Smooth muscle cell (in vitro differentiated cells): ENCODE results near the gene HGS. TPM values are rescaled to one million over a fixed set of nuclear protein-coding genes. Genes with fewer than 3 reads are reported as not detected.

Experiments used
- DNase-seq: peaks from one replicate; lab custom pipeline; 2025; ENCODE audit not compliant: unreplicated experiment; lab: John Stamatoyannopoulos, UW
- H2AFZ ChIP-seq: fragments of 200-600 bp; sonication (generic); 2 replicates; pipeline ENCODE4 v1.6.0; 2016; ENCODE audit warnings: antibody characterized with exemption, low read depth, mild to moderate bottlenecking
- H3F3A ChIP-seq: fragments of 200-600 bp; sonication (generic); 2 replicates; pipeline ENCODE4 v1.6.0; 2017; ENCODE audit warnings: antibody characterized with exemption, low read depth
- H3K27ac ChIP-seq: fragments of 200-600 bp; sonication (generic); 2 replicates; pipeline ENCODE4 v1.5.1; 2016; ENCODE audit warnings: low read depth, mild to moderate bottlenecking
- H3K27me3 ChIP-seq: fragments of 200-600 bp; sonication (generic); 2 replicates; pipeline ENCODE4 v1.6.1; 2016; ENCODE audit warnings: low read depth, mild to moderate bottlenecking
- H3K36me3 ChIP-seq: fragments of 200-600 bp; sonication (generic); 2 replicates; pipeline ENCODE4 v1.5.1; 2016; ENCODE audit warnings: low read depth
- H3K4me1 ChIP-seq: fragments of 200-600 bp; sonication (generic); 2 replicates; pipeline ENCODE4 v1.5.1; 2016; ENCODE audit warnings: low read depth
- H3K4me2 ChIP-seq: fragments of 200-600 bp; sonication (generic); 2 replicates; pipeline ENCODE4 v1.6.0; 2016; ENCODE audit warnings: mild to moderate bottlenecking
- H3K4me3 ChIP-seq: fragments of 200-600 bp; sonication (generic); 2 replicates; pipeline ENCODE4 v1.5.1; 2016; ENCODE audit warnings: mild to moderate bottlenecking
- H3K79me2 ChIP-seq: fragments of 200-600 bp; sonication (generic); 2 replicates; pipeline ENCODE4 v1.6.0; 2016; ENCODE audit warnings: low read depth, mild to moderate bottlenecking
- H3K9ac ChIP-seq: fragments of 200-600 bp; sonication (generic); 2 replicates; pipeline ENCODE4 v1.6.0; 2016; ENCODE audit warnings: low read depth
- H3K9me3 ChIP-seq: fragments of 200-600 bp; sonication (generic); replicated peaks from 2 replicates; pipeline ENCODE4 v1.5.1; 2016; ENCODE audit warnings: low read depth
- H4K20me1 ChIP-seq: fragments of 200-600 bp; sonication (generic); 2 replicates; pipeline ENCODE4 v1.6.0; 2016; ENCODE audit warnings: low read depth
- CTCF ChIP-seq: fragments of 200-600 bp; sonication (generic); IDR thresholded peaks from 2 replicates; pipeline ENCODE4 v1.5.1; 2017; ENCODE audit warnings: borderline replicate concordance, mild to moderate bottlenecking, antibody characterized with exemption; ENCODE audit not compliant: insufficient read depth, poor library complexity, severe bottlenecking
- WGBS: methylation state at CpG from one replicate; pipeline ENCODE4 v1.1.7; 2016; ENCODE audit warnings: low lambda C conversion rate; 5-methylcytosine and 5-hydroxymethylcytosine counted together
- polyA plus RNA-seq: library from polyadenylated mRNA; unstranded; fragments of >200 nt; fragmentation: Nextera tagmentation; extraction: Ambion mirVana; gene quantifications from 2 replicates; pipeline ENCODE4 v1.2.1, GENCODE V29; 2016
- total RNA-seq: library from RNA; depleted of rRNA; stranded (reverse); fragments of >200 nt; gene quantifications from 2 replicates; pipeline ENCODE4 v1.2.3, GENCODE V29; 2014

HGS gene
- total and polyA plus RNA-seq, 2 experiments from 2014 or later = 64.9 to 164 TPM

- H3K9ac ChIP-seq = no peak overlapping the region
- H3F3A ChIP-seq = peaks cover 3% of the 10 kb centered on the region
- H3K4me3 ChIP-seq = no peak overlapping the region
- H3K36me3 ChIP-seq = no peaks in the 10 kb centered on the region
- no peak overlapping the region for H2AFZ ChIP-seq
- H3K79me2 ChIP-seq = peaks cover 25% of the 10 kb centered on the region
- TF ChIP-seq CTCF = no peak
- no peaks in the 10 kb centered on the region for H3K9me3 ChIP-seq
- no peak overlapping the region for H3K27ac ChIP-seq
- over 99% methylated on average over 17 of the region's 19 CpGs for WGBS
- no peaks in the 10 kb centered on the region for H3K4me1 ChIP-seq
- peaks cover 62% of the 10 kb centered on the region for H4K20me1 ChIP-seq
- no peak overlapping the region for H3K4me2 ChIP-seq
- H3K27me3 ChIP-seq = no peaks in the 10 kb centered on the region
- DNase-seq = no peak
These were observed 11.0 kb downstream of the HGS start for GRCh38 chr17:81694810-81695209.

DNA sequence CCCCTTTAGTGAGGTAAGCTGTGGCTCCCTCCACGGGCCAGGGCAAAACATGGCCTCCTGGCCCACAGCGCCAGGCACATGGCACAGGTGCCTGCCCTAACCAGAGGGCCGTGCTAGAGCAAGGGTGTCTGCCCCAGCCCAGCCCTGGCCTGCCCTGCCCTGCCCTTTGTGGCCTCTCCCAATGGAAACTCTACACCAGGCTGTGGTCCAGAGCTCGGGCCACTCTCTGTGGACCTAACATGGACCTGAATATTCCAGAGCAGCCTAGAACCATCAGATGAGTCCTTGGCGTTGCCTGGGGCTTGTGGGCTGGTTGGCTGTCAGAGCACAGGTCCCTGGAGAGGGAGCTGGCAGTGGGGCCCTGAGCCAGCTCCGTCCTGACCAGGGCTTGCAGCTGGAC is 11.4 kb downstream of the HGS start:
- peaks cover 28% of the 10 kb centered on the region for H3K79me2 ChIP-seq
- H4K20me1 ChIP-seq = peaks cover 58% of the 10 kb centered on the region
- no peak overlapping the region for H3K4me2 ChIP-seq
- no peaks in the 10 kb centered on the region for H3K9me3 ChIP-seq
- TF ChIP-seq CTCF = no peak
- H3K9ac ChIP-seq = no peak overlapping the region
- no peaks in the 10 kb centered on the region for H3K4me1 ChIP-seq
- H2AFZ ChIP-seq = no peak overlapping the region
- DNase-seq = no peak
- WGBS = 96% methylated on average over 6 of the region's 6 CpGs
- H3K36me3 ChIP-seq = no peaks in the 10 kb centered on the region
- no peaks in the 10 kb centered on the region for H3K27me3 ChIP-seq
- peaks cover 3% of the 10 kb centered on the region for H3F3A ChIP-seq
- H3K27ac ChIP-seq = no peak overlapping the region
- H3K4me3 ChIP-seq = no peak overlapping the region

DNA sequence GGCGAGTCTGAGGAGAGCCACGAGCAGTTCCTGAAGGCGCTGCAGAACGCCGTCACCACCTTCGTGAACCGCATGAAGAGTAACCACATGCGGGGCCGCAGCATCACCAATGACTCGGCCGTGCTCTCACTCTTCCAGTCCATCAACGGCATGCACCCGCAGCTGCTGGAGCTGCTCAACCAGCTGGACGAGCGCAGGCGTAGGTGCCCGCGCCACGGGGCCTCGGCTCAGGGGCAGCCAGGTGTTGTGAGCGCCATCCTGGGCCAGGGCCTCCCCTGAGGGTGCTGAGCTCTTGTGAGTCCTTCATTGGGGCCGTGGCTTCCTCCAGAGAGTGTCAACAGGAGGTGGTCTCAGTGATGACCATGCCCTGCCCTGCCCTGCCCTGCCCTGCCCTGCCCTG is 12.0 kb downstream of the HGS start:
- no peak overlapping the region for H3K4me3 ChIP-seq
- no peak overlapping the region for H3K27ac ChIP-seq
- H3K4me2 ChIP-seq = no peak overlapping the region
- H3K79me2 ChIP-seq = peaks cover 34% of the 10 kb centered on the region
- no peaks in the 10 kb centered on the region for H3K9me3 ChIP-seq
- WGBS = 89% methylated on average over 22 of the region's 22 CpGs
- TF ChIP-seq CTCF = no peak
- no peak for DNase-seq
- H4K20me1 ChIP-seq = peaks cover 55% of the 10 kb centered on the region
- peaks cover 3% of the 10 kb centered on the region for H3F3A ChIP-seq
- no peak overlapping the region for H2AFZ ChIP-seq
- H3K4me1 ChIP-seq = no peaks in the 10 kb centered on the region
- no peaks in the 10 kb centered on the region for H3K36me3 ChIP-seq
- H3K27me3 ChIP-seq = no peaks in the 10 kb centered on the region
- no peak overlapping the region for H3K9ac ChIP-seq

- H3K4me3 ChIP-seq = no peak overlapping the region
These were observed 12.6 kb downstream of the HGS start for GRCh38 chr17:81696218-81696941.

More at GRCh38 chr17:81696218-81696941, 12.6 kb downstream of the HGS start:
- WGBS = 98% methylated on average over 32 of the region's 40 CpGs
- Histone ChIP-seq H3K9me3 (no peaks in the 10 kb centered on the region), H3K4me2 (no peak overlapping the region), H3K9ac (no peak overlapping the region), H3K36me3 (no peaks in the 10 kb centered on the region), H4K20me1 (peaks cover 56% of the 10 kb centered on the region), H3F3A (peaks cover 3% of the 10 kb centered on the region), H3K27ac (no peak overlapping the region), H3K79me2 (peaks cover 40% of the 10 kb centered on the region), H3K27me3 (no peaks in the 10 kb centered on the region), H3K4me1 (no peaks in the 10 kb centered on the region), H2AFZ (no peak overlapping the region)
- TF ChIP-seq CTCF = no peak
- no peak for DNase-seq
